Nephron (organoid): Measurements from ENCODE around the gene VPS8.

ENCODE experiments used
- H3K27ac Mint-ChIP-seq, 3 experiments: 2 replicates each; pipeline ENCODE4 v1.8.0; 2020; ENCODE audit warnings: mixed read lengths in 3 of 3, mild to moderate bottlenecking in 2 of 3, moderate library complexity in 1 of 3
- H3K27me3 Mint-ChIP-seq: 2 replicates; pipeline ENCODE4 v1.8.0; 2021; ENCODE audit warnings: low read depth, mild to moderate bottlenecking, moderate library complexity, mixed read lengths
- H3K36me3 Mint-ChIP-seq: 2 replicates; pipeline ENCODE4 v1.8.0; 2020; ENCODE audit warnings: low read depth, mixed read lengths
- H3K4me1 Mint-ChIP-seq: 2 replicates; pipeline ENCODE4 v1.8.0; 2020; ENCODE audit warnings: mixed read lengths
- H3K4me3 Mint-ChIP-seq, 3 experiments: 2 replicates each; pipeline ENCODE4 v1.8.0; 2020; ENCODE audit warnings: mild to moderate bottlenecking in 3 of 3, mixed read lengths in 3 of 3, moderate library complexity in 2 of 3
- H3K9me3 Mint-ChIP-seq: 2 replicates; pipeline ENCODE4 v1.8.0; 2020; ENCODE audit warnings: mixed read lengths
- CTCF ChIP-seq, 3 experiments: fragments of 200-600 bp; sonication (generic); IDR thresholded peaks; one replicate each; pipeline ENCODE4 v1.5.0; 2021; ENCODE audit warnings: antibody characterized with exemption in 3 of 3; ENCODE audit not compliant: unreplicated experiment in 3 of 3

VPS8 gene

GRCh38 chr3:184827572-184827971, 15.6 kb downstream of the VPS8 start:
- H3K4me1 Mint-ChIP-seq = no peaks in the 10 kb centered on the region
- no peaks in the 10 kb centered on the region for H3K9me3 Mint-ChIP-seq
- H3K27ac Mint-ChIP-seq = no peak overlapping the region
- no peak for TF ChIP-seq CTCF (IDR thresholded peaks at IDR 0.05; ENCODE audit: unreplicated experiment in 3 of 3)
- H3K36me3 Mint-ChIP-seq = peaks cover 36% of the 10 kb centered on the region
- no peak overlapping the region for H3K4me3 Mint-ChIP-seq
- H3K27me3 Mint-ChIP-seq = no peaks in the 10 kb centered on the region

- no peaks in the 10 kb centered on the region for H3K9me3 Mint-ChIP-seq
- H3K27ac Mint-ChIP-seq = no peak overlapping the region
- no peaks in the 10 kb centered on the region for H3K27me3 Mint-ChIP-seq
- no peak overlapping the region for H3K4me3 Mint-ChIP-seq
- H3K4me1 Mint-ChIP-seq = no peaks in the 10 kb centered on the region
- H3K36me3 Mint-ChIP-seq = peaks cover 46% of the 10 kb centered on the region
- TF ChIP-seq CTCF (IDR thresholded peaks at IDR 0.05; ENCODE audit: unreplicated experiment in 3 of 3) = no peak
Measured at GRCh38 chr3:184832044-184832443, 20.1 kb downstream of the VPS8 start.

GRCh38 chr3:184832903-184833302, 20.9 kb downstream of the VPS8 start:
- H3K27me3 Mint-ChIP-seq = no peaks in the 10 kb centered on the region
- no peak for TF ChIP-seq CTCF (IDR thresholded peaks at IDR 0.05; ENCODE audit: unreplicated experiment in 3 of 3)
- H3K4me1 Mint-ChIP-seq = no peaks in the 10 kb centered on the region
- H3K36me3 Mint-ChIP-seq = peaks cover 42% of the 10 kb centered on the region
- no peak overlapping the region for H3K27ac Mint-ChIP-seq
- H3K4me3 Mint-ChIP-seq = no peak overlapping the region
- no peaks in the 10 kb centered on the region for H3K9me3 Mint-ChIP-seq

GRCh38 chr3:184836090-184836822, 24.3 kb downstream of the VPS8 start:
- Mint-ChIP-seq H3K27ac (no peak overlapping the region), H3K4me1 (no peaks in the 10 kb centered on the region), H3K4me3 (no peak overlapping the region), H3K9me3 (no peaks in the 10 kb centered on the region), H3K36me3 (peaks cover 40% of the 10 kb centered on the region), H3K27me3 (no peaks in the 10 kb centered on the region)
- no peak for TF ChIP-seq CTCF (IDR thresholded peaks at IDR 0.05; ENCODE audit: unreplicated experiment in 3 of 3)

GRCh38 chr3:184842433-184842832, 30.5 kb downstream of the VPS8 start:
- H3K27ac Mint-ChIP-seq = no peak overlapping the region
- no peak overlapping the region for H3K4me3 Mint-ChIP-seq
- no peak for TF ChIP-seq CTCF (IDR thresholded peaks at IDR 0.05; ENCODE audit: unreplicated experiment in 3 of 3)
- H3K9me3 Mint-ChIP-seq = no peaks in the 10 kb centered on the region
- H3K36me3 Mint-ChIP-seq = peaks cover 7% of the 10 kb centered on the region
- H3K27me3 Mint-ChIP-seq = no peaks in the 10 kb centered on the region
- H3K4me1 Mint-ChIP-seq = peaks cover 14% of the 10 kb centered on the region

- no peaks in the 10 kb centered on the region for H3K9me3 Mint-ChIP-seq
- peaks cover 7% of the 10 kb centered on the region for H3K36me3 Mint-ChIP-seq
- no peak for TF ChIP-seq CTCF (IDR thresholded peaks at IDR 0.05; ENCODE audit: unreplicated experiment in 3 of 3)
- H3K27me3 Mint-ChIP-seq = no peaks in the 10 kb centered on the region
- peaks cover 14% of the 10 kb centered on the region for H3K4me1 Mint-ChIP-seq
- H3K4me3 Mint-ChIP-seq = no peak overlapping the region
- no peak overlapping the region for H3K27ac Mint-ChIP-seq
Measured at GRCh38 chr3:184845819-184846218, 33.9 kb downstream of the VPS8 start.
